SK-N-SH treated with all-trans-retinoic acid at 6 μM for 48 hours (cell line): ENCODE results near the gene LMAN2.

Source experiments
- ATAC-seq: fragments of 200-7000 bp; cut with Tn5 transposase; 3 replicates; pipeline ENCODE4 v1.9.1; 2020; ENCODE audit warnings: mild to moderate bottlenecking, moderate library complexity
- ARNTL ChIP-seq: fragments of 450-650 bp; formaldehyde crosslinking; IDR thresholded peaks from 2 replicates; pipeline ENCODE4 v1.5.0; 2020; ENCODE audit warnings: low read depth, mild to moderate bottlenecking, moderate library complexity, borderline replicate concordance
- BACH2 ChIP-seq: fragments of 250-450 bp; sonication (Bioruptor Pico); IDR thresholded peaks from 2 replicates; pipeline ENCODE4 v1.9.0; 2021; ENCODE audit warnings: mild to moderate bottlenecking, borderline replicate concordance
- CSDC2 ChIP-seq: fragments of 250-450 bp; sonication (Bioruptor Pico); IDR thresholded peaks from 2 replicates; pipeline ENCODE4 v1.5.0; 2020; ENCODE audit warnings: mild to moderate bottlenecking, moderate library complexity
- ESRRG ChIP-seq: fragments of 250-450 bp; sonication (Bioruptor Pico); IDR thresholded peaks from 2 replicates; pipeline ENCODE4 v1.6.1; 2021; ENCODE audit warnings: mild to moderate bottlenecking
- GLIS3 ChIP-seq: fragments of 250-450 bp; sonication (Bioruptor Pico); IDR thresholded peaks from 2 replicates; pipeline ENCODE4 v1.5.0; 2020; ENCODE audit warnings: mild to moderate bottlenecking, moderate library complexity
- ISL1 ChIP-seq: fragments of 250-450 bp; sonication (Bioruptor Pico); IDR thresholded peaks from 2 replicates; pipeline ENCODE4 v2.1.2; 2022; ENCODE audit warnings: mild to moderate bottlenecking, moderate library complexity
- OSR1 ChIP-seq: fragments of 250-450 bp; sonication (Bioruptor Pico); IDR thresholded peaks from 2 replicates; pipeline ENCODE4 v1.8.0; 2022; ENCODE audit warnings: moderate library complexity, mild to moderate bottlenecking, inconsistent platforms
- PPARA ChIP-seq: fragments of 250-450 bp; sonication (Bioruptor Pico); IDR thresholded peaks from 2 replicates; pipeline ENCODE4 v1.5.0; 2020; ENCODE audit warnings: mild to moderate bottlenecking, borderline replicate concordance
- RARB ChIP-seq: fragments of 250-450 bp; sonication (Bioruptor Pico); IDR thresholded peaks from 2 replicates; pipeline ENCODE4 v1.8.0; 2021; ENCODE audit warnings: mild to moderate bottlenecking, moderate library complexity
- SNAI2 ChIP-seq: fragments of 250-450 bp; sonication (Bioruptor Pico); IDR thresholded peaks from 2 replicates; pipeline ENCODE4 v1.5.0; 2020; ENCODE audit warnings: mild to moderate bottlenecking, moderate library complexity
- TCF4 ChIP-seq: fragments of 250-450 bp; sonication (Bioruptor Pico); IDR thresholded peaks from 2 replicates; pipeline ENCODE4 v1.8.0; 2021; ENCODE audit warnings: mild to moderate bottlenecking, moderate library complexity, borderline replicate concordance
- ZC3H10 ChIP-seq: fragments of 250-450 bp; sonication (Bioruptor Pico); IDR thresholded peaks from 2 replicates; pipeline ENCODE4 v1.5.1; 2021; ENCODE audit warnings: mild to moderate bottlenecking, moderate library complexity
- ZNF565 ChIP-seq: fragments of 450-650 bp; formaldehyde crosslinking; conservative IDR thresholded peaks from 2 replicates; pipeline ENCODE4 v1.5.0; 2020; ENCODE audit warnings: low read depth, mild to moderate bottlenecking, moderate library complexity
- ZNF70 ChIP-seq: fragments of 450-650 bp; formaldehyde crosslinking; IDR thresholded peaks from 2 replicates; pipeline ENCODE4 v1.5.0; 2020; ENCODE audit warnings: mild to moderate bottlenecking, moderate library complexity
- TF ChIP-seq, protein P1 (sequence below): fragments of 250-450 bp; sonication (Bioruptor Pico); IDR thresholded peaks from 2 replicates; pipeline ENCODE4 v1.5.1; 2020; ENCODE audit warnings: low read depth, mild to moderate bottlenecking, moderate library complexity
- TF ChIP-seq, protein P2 (sequence below): fragments of 250-450 bp; sonication (Bioruptor Pico); IDR thresholded peaks from 2 replicates; pipeline ENCODE4 v1.8.0; 2021; ENCODE audit warnings: low read depth, mild to moderate bottlenecking, moderate library complexity, borderline replicate concordance
- TF ChIP-seq, protein P3 (sequence below): fragments of 250-450 bp; sonication (Bioruptor Pico); IDR thresholded peaks from 2 replicates; pipeline ENCODE4 v1.8.0; 2020; ENCODE audit warnings: mild to moderate bottlenecking, moderate library complexity, borderline replicate concordance

The LMAN2 gene

DNA sequence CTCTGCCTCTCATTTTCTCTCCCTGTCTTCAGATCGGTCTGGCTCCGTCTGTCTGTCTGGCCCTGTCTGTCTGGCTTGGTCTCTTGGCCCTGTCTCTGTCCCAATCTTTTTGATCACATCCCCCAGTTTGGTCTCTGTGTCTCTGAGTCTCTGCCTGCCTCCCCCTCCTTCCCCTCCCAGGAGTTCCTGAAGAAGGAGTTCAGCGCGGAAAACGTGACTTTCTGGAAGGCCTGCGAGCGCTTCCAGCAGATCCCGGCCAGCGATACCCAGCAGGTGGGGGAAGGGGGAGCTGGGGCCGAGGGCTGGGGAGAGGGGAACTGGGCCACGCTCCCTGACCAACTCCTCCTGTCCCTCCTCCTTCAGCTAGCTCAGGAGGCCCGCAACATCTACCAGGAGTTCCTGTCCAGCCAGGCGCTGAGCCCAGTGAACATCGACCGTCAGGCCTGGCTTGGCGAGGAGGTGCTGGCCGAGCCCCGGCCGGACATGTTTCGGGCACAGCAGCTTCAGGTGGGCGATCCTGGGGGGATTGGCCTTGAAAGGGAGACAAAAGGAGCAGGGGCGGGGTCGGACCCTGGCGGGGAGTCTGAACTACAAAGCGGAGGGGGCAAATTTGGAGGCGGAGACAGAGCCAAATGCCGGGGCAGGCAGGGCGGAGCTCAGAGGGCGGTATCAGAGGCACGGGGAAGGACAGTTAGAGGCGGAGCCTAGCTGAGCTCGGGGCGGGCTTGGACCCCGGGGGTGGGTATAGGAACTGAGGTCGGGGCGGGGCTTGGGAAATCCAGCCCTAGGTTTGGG is 15.3 kb upstream of the LMAN2 start (continued):
- TF ChIP-seq, protein P1, sequence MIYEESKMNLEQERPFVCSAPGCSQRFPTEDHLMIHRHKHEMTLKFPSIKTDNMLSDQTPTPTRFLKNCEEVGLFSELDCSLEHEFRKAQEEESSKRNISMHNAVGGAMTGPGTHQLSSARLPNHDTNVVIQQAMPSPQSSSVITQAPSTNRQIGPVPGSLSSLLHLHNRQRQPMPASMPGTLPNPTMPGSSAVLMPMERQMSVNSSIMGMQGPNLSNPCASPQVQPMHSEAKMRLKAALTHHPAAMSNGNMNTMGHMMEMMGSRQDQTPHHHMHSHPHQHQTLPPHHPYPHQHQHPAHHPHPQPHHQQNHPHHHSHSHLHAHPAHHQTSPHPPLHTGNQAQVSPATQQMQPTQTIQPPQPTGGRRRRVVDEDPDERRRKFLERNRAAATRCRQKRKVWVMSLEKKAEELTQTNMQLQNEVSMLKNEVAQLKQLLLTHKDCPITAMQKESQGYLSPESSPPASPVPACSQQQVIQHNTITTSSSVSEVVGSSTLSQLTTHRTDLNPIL (CRISPR knock-in tag), result no peak
- no peak for TF ChIP-seq ZNF565 (CRISPR knock-in tag)
- no peak for TF ChIP-seq OSR1

DNA sequence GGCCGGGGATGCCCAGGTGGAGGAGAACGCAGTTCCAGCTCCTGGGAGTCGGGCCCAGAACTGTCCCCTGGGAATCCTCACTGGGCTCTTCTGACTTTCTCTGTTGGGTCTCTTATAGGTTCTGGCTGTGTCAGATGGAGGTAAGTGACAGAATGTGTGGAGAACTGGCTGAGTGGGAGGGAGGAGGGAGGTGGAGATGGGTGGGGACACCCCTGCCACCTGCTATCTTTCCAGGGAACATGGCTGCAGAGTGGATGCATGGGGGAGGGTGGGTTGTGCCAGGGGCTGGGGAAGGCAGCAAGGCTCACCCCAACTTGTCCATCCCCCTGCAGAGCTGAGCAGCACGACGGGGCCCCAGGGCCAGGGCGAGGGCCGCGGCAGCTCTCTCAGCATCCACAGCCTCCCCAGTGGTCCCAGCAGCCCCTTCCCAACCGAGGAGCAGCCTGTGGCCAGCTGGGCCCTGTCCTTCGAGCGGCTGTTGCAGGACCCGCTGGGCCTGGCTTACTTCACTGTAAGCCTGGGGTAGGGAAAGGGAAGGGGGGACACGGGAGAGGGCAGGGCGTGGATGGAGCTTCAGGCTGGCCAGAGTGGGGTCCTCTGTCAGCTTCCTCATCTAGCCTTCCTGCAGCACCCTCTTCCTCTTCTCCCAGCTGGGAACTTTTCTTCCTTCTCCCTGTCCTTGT is 14.5 kb upstream of the LMAN2 start:
- 0 out of 3 replicates have a peak, but pooled peaks have one; percentile 0 for ATAC-seq
- TF ChIP-seq ARNTL (CRISPR knock-in tag), result no peak
- TF ChIP-seq ZC3H10, result no peak
- TF ChIP-seq CSDC2 (CRISPR knock-in tag), result no peak
- no peak for TF ChIP-seq PPARA (CRISPR knock-in tag)
- TF ChIP-seq ISL1 (CRISPR knock-in tag), result no peak
- no peak for TF ChIP-seq SNAI2 (CRISPR knock-in tag)
- TF ChIP-seq TCF4, result no peak
- no peak for TF ChIP-seq OSR1
- TF ChIP-seq, protein P2, sequence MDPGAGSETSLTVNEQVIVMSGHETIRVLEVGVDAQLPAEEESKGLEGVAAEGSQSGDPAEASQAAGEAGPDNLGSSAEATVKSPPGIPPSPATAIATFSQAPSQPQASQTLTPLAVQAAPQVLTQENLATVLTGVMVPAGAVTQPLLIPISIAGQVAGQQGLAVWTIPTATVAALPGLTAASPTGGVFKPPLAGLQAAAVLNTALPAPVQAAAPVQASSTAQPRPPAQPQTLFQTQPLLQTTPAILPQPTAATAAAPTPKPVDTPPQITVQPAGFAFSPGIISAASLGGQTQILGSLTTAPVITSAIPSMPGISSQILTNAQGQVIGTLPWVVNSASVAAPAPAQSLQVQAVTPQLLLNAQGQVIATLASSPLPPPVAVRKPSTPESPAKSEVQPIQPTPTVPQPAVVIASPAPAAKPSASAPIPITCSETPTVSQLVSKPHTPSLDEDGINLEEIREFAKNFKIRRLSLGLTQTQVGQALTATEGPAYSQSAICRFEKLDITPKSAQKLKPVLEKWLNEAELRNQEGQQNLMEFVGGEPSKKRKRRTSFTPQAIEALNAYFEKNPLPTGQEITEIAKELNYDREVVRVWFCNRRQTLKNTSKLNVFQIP (CRISPR knock-in tag), result no peak
- no peak for TF ChIP-seq BACH2 (CRISPR knock-in tag)

DNA sequence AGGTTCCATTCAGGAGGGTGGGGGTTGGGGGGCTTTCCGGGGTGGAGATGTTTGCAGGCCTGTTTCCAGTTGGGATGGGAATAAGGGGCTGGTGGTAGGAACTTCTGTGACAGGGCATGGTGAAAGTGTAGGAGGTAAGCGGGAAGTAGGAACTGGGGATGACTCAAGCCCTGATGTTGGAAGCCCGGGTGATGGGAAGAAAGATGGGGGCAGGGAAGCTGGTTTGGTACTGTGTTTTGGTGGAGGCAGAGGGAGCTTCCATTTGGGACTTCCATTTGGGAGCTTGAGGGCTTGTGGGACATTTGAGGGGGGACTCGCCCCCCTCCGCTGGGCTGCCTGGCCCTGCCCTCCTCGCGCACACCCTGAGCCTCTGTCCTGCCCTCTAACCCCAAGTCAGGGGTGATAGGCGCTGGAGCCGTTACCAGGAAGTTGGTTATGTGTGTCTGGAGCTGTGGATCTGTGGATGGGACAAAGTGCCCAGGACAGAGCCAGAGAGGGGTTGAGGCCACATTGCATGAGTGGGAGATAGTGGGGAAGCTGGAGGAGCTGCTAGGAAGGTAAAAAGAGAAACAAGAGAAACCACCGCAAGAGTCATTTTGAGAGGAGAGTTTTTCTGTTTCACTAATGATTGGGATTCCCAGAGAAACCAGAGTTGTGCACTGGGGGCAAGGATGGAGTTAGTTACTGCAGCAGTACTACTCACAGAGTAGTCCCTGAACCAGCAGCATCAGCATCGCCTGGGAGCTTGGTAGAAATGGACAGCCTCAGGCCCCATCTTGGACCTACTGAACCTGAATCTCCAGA is 12.9 kb upstream of the LMAN2 start:
- no peak for ATAC-seq
- no peak for TF ChIP-seq RARB (CRISPR knock-in tag)
- TF ChIP-seq, protein P2 (CRISPR knock-in tag), result no peak
- TF ChIP-seq ZNF565 (CRISPR knock-in tag), result no peak
- TF ChIP-seq, protein P1 (CRISPR knock-in tag), result no peak
- TF ChIP-seq SNAI2 (CRISPR knock-in tag), result no peak
- TF ChIP-seq ARNTL (CRISPR knock-in tag), result no peak
- no peak for TF ChIP-seq ZNF70
- no peak for TF ChIP-seq ESRRG (CRISPR knock-in tag)
- TF ChIP-seq ISL1 (CRISPR knock-in tag), result no peak
- TF ChIP-seq, protein P3, sequence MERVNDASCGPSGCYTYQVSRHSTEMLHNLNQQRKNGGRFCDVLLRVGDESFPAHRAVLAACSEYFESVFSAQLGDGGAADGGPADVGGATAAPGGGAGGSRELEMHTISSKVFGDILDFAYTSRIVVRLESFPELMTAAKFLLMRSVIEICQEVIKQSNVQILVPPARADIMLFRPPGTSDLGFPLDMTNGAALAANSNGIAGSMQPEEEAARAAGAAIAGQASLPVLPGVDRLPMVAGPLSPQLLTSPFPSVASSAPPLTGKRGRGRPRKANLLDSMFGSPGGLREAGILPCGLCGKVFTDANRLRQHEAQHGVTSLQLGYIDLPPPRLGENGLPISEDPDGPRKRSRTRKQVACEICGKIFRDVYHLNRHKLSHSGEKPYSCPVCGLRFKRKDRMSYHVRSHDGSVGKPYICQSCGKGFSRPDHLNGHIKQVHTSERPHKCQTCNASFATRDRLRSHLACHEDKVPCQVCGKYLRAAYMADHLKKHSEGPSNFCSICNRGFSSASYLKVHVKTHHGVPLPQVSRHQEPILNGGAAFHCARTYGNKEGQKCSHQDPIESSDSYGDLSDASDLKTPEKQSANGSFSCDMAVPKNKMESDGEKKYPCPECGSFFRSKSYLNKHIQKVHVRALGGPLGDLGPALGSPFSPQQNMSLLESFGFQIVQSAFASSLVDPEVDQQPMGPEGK (CRISPR knock-in tag), result no peak
- TF ChIP-seq PPARA (CRISPR knock-in tag), result no peak
- TF ChIP-seq TCF4, result no peak
- no peak for TF ChIP-seq CSDC2 (CRISPR knock-in tag)
- TF ChIP-seq BACH2 (CRISPR knock-in tag), result no peak
- no peak for TF ChIP-seq GLIS3 (CRISPR knock-in tag)
